ENCODE data around the gene DGKK. TPM values are rescaled to one million over a fixed set of nuclear protein-coding genes. Genes with fewer than 3 reads are reported as not detected.

DGKK gene
- total RNA-seq, 2 donors from 2014 or later = not detected

GRCh38 chrX:50430917-50431575, 39.6 kb downstream of the DGKK start:
- Histone ChIP-seq H3K4me1 (no peaks in the 10 kb centered on the region), H3K36me3 (no peaks in the 10 kb centered on the region), H3K9me3 (no peaks in the 10 kb centered on the region), H3K27me3 (peaks cover 7% of the 10 kb centered on the region), H3K4me3 (no peak overlapping the region), H3K27ac (no peak overlapping the region), H3K9ac (ENCODE audit: low read depth in 2 of 2, low read length in 2 of 2) (no peak overlapping the region)
- DNase-seq = no peak
- intact Hi-C loops (cut with DNase I) = no loop called here
- TF ChIP-seq CTCF (IDR thresholded peaks at IDR 0.05) = no peak

DNA sequence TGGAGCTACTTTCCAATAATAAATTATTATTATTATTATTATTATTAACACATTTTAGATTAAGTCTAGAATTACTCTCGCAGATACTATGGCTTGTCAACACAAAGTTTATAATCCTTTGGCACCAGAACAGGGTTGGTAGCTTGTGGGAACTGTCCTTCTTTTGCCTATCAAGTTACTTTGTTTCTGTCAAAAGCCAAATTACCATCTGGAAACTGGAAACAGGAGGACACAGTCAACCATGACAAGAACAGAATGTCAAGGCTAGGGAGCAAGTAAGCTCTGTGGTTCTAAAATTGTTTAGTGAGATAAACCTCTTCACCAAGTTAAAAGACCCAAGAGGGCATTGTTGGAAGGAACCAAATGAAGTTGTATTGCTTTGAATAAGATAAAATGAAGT, 42.5 kb downstream of the DGKK start:
- Histone ChIP-seq H3K9me3 (no peaks in the 10 kb centered on the region), H3K27me3 (peaks cover 7% of the 10 kb centered on the region), H3K36me3 (no peaks in the 10 kb centered on the region), H3K9ac (ENCODE audit: low read depth in 2 of 2, low read length in 2 of 2) (no peak overlapping the region), H3K27ac (no peak overlapping the region), H3K4me1 (no peaks in the 10 kb centered on the region), H3K4me3 (no peak overlapping the region)
- intact Hi-C loops (cut with DNase I) = no loop called here
- no peak for TF ChIP-seq CTCF (IDR thresholded peaks at IDR 0.05)
- no peak for DNase-seq

- intact Hi-C loops (cut with DNase I) = no loop called here
- H3K27me3 ChIP-seq = no peaks in the 10 kb centered on the region
- H3K9me3 ChIP-seq = no peaks in the 10 kb centered on the region
- H3K4me1 ChIP-seq = no peaks in the 10 kb centered on the region
- H3K27ac ChIP-seq = no peak overlapping the region
- H3K36me3 ChIP-seq = no peaks in the 10 kb centered on the region
- no peak overlapping the region for H3K9ac ChIP-seq (ENCODE audit: low read depth in 2 of 2, low read length in 2 of 2)
- no peak overlapping the region for H3K4me3 ChIP-seq
- TF ChIP-seq CTCF (IDR thresholded peaks at IDR 0.05) = no peak
- DNase-seq = no peak
Observed at GRCh38 chrX:50407976-50408375, 62.6 kb downstream of the DGKK start.

- intact Hi-C loops (cut with DNase I) = no loop called here
- no peaks in the 10 kb centered on the region for H3K36me3 ChIP-seq
- no peaks in the 10 kb centered on the region for H3K9me3 ChIP-seq
- no peaks in the 10 kb centered on the region for H3K4me1 ChIP-seq
- H3K9ac ChIP-seq (ENCODE audit: low read depth in 2 of 2, low read length in 2 of 2) = no peak overlapping the region
- no peak overlapping the region for H3K27ac ChIP-seq
- no peak for DNase-seq
- TF ChIP-seq CTCF (IDR thresholded peaks at IDR 0.05) = no peak
- no peaks in the 10 kb centered on the region for H3K27me3 ChIP-seq
- H3K4me3 ChIP-seq = no peak overlapping the region
Observed at GRCh38 chrX:50403903-50404302, 66.7 kb downstream of the DGKK start.

DNA sequence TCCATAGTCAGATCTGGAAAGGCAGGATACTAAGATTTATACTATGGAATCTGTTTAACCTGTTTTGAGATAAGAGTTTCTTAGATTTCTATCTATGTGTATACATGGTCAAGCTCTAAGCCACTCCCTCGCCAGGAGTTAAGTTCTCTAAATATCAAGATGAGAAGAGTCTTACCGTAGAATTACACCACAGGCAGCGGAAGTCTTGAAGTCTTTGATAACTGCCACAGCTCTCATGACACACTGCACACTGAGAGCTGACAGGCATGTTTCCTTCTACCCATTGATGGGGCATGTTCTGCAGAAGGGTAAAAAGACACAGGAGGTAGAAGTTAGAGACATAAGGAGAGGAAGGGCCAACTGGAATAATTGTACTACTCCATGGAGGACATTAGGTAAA, 67.7 kb downstream of the DGKK start:
- DNase-seq = no peak
- Histone ChIP-seq H3K27me3 (no peaks in the 10 kb centered on the region), H3K4me3 (no peak overlapping the region), H3K36me3 (no peaks in the 10 kb centered on the region), H3K27ac (no peak overlapping the region), H3K9ac (ENCODE audit: low read depth in 2 of 2, low read length in 2 of 2) (no peak overlapping the region), H3K4me1 (no peaks in the 10 kb centered on the region), H3K9me3 (no peaks in the 10 kb centered on the region)
- TF ChIP-seq CTCF (IDR thresholded peaks at IDR 0.05) = no peak
- intact Hi-C loops (cut with DNase I) = no loop called here
